Panc1 (cell line): Measurements from ENCODE around the gene ZFYVE28. TPM values are rescaled to one million over a fixed set of nuclear protein-coding genes. Genes with fewer than 3 reads are reported as not detected.

ENCODE experiments used
- ATAC-seq: fragments of 200-7000 bp; cut with Tn5 transposase; 2 replicates; pipeline ENCODE4 v1.9.1; 2020; ENCODE audit warnings: mild to moderate bottlenecking, moderate library complexity
- BruUV-seq: library from RNA; stranded (reverse); fragments of 400-500 nt; replicated peaks from 2 replicates; lab custom pipeline; 2021; lab: Mats Ljungman, UMichigan
- CTCF ChIA-PET: fragments of 300-600 bp; sonication (Branson Sonifier 250); formaldehyde crosslinking; loops from one replicate; lab custom pipeline; 2022; ENCODE audit warnings: antibody characterized with exemption; lab: Charles Lee
- POLR2A ChIA-PET: fragments of 300-600 bp; sonication (Branson Sonifier 250); formaldehyde crosslinking; loops from one replicate; lab custom pipeline; 2022; ENCODE audit warnings: antibody characterized with exemption; lab: Charles Lee
- DNase-seq: peaks from one replicate; pipeline ENCODE4 v3.0.0-alpha.2; 2010; ENCODE audit warnings: low read depth, low spot score
- H3K27ac ChIP-seq: 2 replicates; pipeline ENCODE4 v1.5.1; 2011; ENCODE audit warnings: mild to moderate bottlenecking, low read length, inconsistent platforms
- H3K27me3 ChIP-seq: fragments of 200-500 bp; sonication (Bioruptor generic); 2 replicates; pipeline ENCODE4 v1.6.0; 2014; ENCODE audit warnings: low read length, inconsistent platforms; ENCODE audit not compliant: control insufficient read depth, insufficient read depth
- H3K36me3 ChIP-seq: fragments of 200-500 bp; sonication (Bioruptor generic); 2 replicates; pipeline ENCODE4 v1.5.1; 2014; ENCODE audit warnings: inconsistent platforms, mild to moderate bottlenecking, low read length, moderate library complexity; ENCODE audit not compliant: control insufficient read depth, insufficient read depth
- H3K4me1 ChIP-seq: 2 replicates; pipeline ENCODE4 v1.5.1; 2011; ENCODE audit warnings: inconsistent platforms, mild to moderate bottlenecking, low read length, moderate library complexity; ENCODE audit not compliant: control insufficient read depth, insufficient read depth
- H3K4me3 ChIP-seq, 2 experiments: 2 replicates each; pipeline ENCODE4 v1.5.1; 2011 to 2012; ENCODE audit warnings: low read depth in 2 of 2, low read length in 2 of 2, mild to moderate bottlenecking in 2 of 2, inconsistent platforms in 1 of 2, moderate library complexity in 1 of 2
- H3K9me3 ChIP-seq: fragments of 200-500 bp; sonication (Bioruptor generic); 2 replicates; pipeline ENCODE4 v1.5.1; 2014; ENCODE audit warnings: low read depth, mild to moderate bottlenecking, inconsistent platforms, low read length, moderate library complexity; ENCODE audit not compliant: control insufficient read depth, insufficient read depth
- CTCF ChIP-seq: fragments of 450-650 bp; IDR thresholded peaks from 2 replicates; pipeline ENCODE4 v1.5.1; 2017; ENCODE audit warnings: mild to moderate bottlenecking
- POLR2AphosphoS5 ChIP-seq: IDR thresholded peaks from 2 replicates; pipeline ENCODE4 v1.6.1; 2012; ENCODE audit warnings: mild to moderate bottlenecking, low read depth, low read length, moderate library complexity
- REST ChIP-seq, 2 experiments: IDR thresholded peaks; 2 replicates each; pipeline ENCODE4 v1.6.1; 2011 to 2012; ENCODE audit warnings: low read depth in 2 of 2, control low read depth in 1 of 2, low read length in 1 of 2, mild to moderate bottlenecking in 1 of 2, moderate library complexity in 1 of 2; ENCODE audit not compliant: insufficient read depth in 1 of 2
- SIN3A ChIP-seq: IDR thresholded peaks from 2 replicates; pipeline ENCODE4 v1.6.1; 2012; ENCODE audit warnings: low read depth, mild to moderate bottlenecking, low read length, moderate library complexity, borderline replicate concordance; ENCODE audit not compliant: insufficient read depth
- TCF7L2 ChIP-seq: IDR thresholded peaks from 2 replicates; pipeline ENCODE4 v1.6.1; 2011; ENCODE audit warnings: mild to moderate bottlenecking, low read depth, low read length, inconsistent platforms
- in situ Hi-C: cut with HindIII; loops from 2 replicates; pipeline ENCODE4 v1.10.0; 2016; ENCODE audit warnings: low sequenced_read_pairs, low pct_unique_long_range_greater_than_20kb
- intact Hi-C: fragments of 100-400 bp; cut with micrococcal nuclease; formaldehyde crosslinking; loops from one replicate; pipeline ENCODE4 v1.10.0; 2022; ENCODE audit not compliant: unreplicated experiment
- total RNA-seq: library from RNA; stranded (reverse); gene quantifications from one replicate; pipeline ENCODE4 v1.2.1, GENCODE V29; 2021; ENCODE audit not compliant: unreplicated experiment

ZFYVE28 gene
- total RNA-seq, 1 experiment from 2014 or later: 11.9 TPM

- Histone ChIP-seq H3K27me3 (no peaks in the 10 kb centered on the region), H3K4me3 (no peak overlapping the region), H3K27ac (no peak overlapping the region), H3K36me3 (no peaks in the 10 kb centered on the region), H3K9me3 (no peaks in the 10 kb centered on the region), H3K4me1 (no peaks in the 10 kb centered on the region)
- ATAC-seq: no peak
- TF ChIP-seq POLR2AphosphoS5 (no peak), SIN3A (no peak), CTCF (no peak), TCF7L2 (no peak), REST (IDR thresholded peaks at IDR 0.05; ENCODE audit: insufficient read depth in 1 of 2, low read depth in 2 of 2, low read length in 1 of 2) (no peak)
- intact Hi-C loops: no loop called here
- ChIA-PET CTCF (no interaction called here), POLR2A (no interaction called here)
- no peak for DNase-seq
- BruUV-seq: no TSS peak
- in situ Hi-C loops: no loop called here
Observed at GRCh38 chr4:2426069-2426397, 7.6 kb upstream of the ZFYVE28 start.

- DNase-seq (no peak), ATAC-seq (no peak)
- H3K36me3 ChIP-seq: no peaks in the 10 kb centered on the region
- no peak overlapping the region for H3K4me3 ChIP-seq
- H3K4me1 ChIP-seq: no peaks in the 10 kb centered on the region
- TF ChIP-seq POLR2AphosphoS5: no peak
- no peak for TF ChIP-seq CTCF
- no peak for TF ChIP-seq SIN3A
- TF ChIP-seq TCF7L2: no peak
- no peak for TF ChIP-seq REST (IDR thresholded peaks at IDR 0.05; ENCODE audit: insufficient read depth in 1 of 2, low read depth in 2 of 2, low read length in 1 of 2)
- intact Hi-C loops: no loop called here
- BruUV-seq: no TSS peak
- H3K27me3 ChIP-seq: no peaks in the 10 kb centered on the region
- no peak overlapping the region for H3K27ac ChIP-seq
- no peaks in the 10 kb centered on the region for H3K9me3 ChIP-seq
- POLR2A ChIA-PET: no interaction called here
- CTCF ChIA-PET: no interaction called here
- in situ Hi-C loops: no loop called here
Observed at GRCh38 chr4:2425386-2426068, 7.1 kb upstream of the ZFYVE28 start.
